Measurements from ENCODE around the gene MTMR3. TPM values are rescaled to one million over a fixed set of nuclear protein-coding genes. Genes with fewer than 3 reads are reported as not detected.

Gene MTMR3
- polyA plus RNA-seq, 12 donors = 23.5 to 49.2 (median 32.3) TPM; not detected in 1

GRCh38 chr22:29912605-29913398 is 29.8 kb downstream of the MTMR3 start:
- DNase-seq = peak; percentile 67

DNA sequence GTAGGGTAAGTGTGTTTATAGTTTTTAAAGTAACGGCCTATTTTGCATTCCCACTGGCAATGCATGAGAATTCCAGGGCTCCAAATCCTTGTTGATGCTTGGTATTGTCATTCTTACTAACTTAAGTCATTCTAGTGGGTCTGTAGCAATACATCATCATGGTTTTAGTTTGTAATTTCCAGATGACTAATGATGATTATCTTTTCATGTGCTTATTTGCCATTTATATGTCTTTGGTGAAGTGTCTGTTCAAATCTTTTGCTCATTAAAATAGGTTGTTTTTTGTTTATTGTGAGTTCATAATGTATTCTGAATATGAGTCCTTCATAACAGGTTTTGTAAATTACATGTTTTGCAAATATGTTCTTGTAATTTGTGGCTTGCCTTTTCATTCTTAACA is 31.2 kb downstream of the MTMR3 start:
- DNase-seq = no peak

DNA sequence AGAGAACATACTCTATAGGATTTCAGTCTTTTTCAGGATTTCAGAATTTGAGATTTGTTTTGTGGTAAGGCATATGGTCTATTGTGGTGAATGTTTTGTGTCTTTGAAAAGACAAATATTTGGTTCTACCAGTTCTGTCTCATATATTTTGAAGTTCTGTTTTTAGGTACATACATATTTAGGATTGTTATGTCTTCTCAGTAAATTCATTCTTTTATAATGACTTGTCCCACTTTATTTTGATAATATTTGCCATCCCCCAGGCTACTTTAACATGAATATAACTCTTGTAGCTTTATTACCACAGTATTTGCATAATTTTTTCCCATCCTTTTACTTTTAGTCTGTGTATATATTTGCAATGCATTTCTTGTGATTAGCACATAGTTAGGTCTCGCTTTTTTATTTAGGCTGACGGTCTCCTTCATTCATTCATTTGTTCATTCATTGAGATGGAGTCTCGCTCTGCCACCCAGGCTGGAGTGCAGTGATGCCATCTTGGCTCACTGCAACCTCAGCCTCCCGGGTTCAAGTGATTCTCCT is 32.1 kb downstream of the MTMR3 start:
- DNase-seq = no peak

DNA sequence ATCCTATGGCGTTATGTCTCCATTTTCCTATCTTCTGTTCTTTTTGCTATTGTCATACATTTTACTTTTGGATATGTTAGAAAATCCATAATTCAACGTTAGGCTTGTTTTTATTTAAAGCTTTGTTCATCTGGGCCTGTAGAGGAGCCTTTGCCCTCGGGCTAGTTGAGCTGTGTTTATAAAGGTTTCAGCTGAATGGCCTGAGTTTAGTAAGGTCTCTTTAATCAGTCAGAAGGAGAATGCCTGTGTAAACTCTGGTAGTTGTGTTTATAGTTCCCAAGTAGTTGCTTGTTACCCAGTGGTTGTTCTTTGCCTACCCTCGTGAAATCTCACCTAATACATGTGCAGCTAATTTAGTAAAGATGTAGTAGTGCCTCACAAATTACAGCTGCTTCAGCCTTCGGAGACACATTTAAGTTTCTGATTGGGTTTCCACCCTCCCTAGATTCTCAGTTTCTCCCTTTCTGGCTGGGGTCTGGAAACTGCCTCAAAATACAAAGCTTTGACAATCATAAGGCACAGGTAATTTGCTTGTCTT is 33.1 kb downstream of the MTMR3 start:
- DNase-seq = no peak

GRCh38 chr22:29917052-29917902 is 34.3 kb downstream of the MTMR3 start:
- no peak for DNase-seq

GRCh38 chr22:29925402-29925801 is 42.4 kb downstream of the MTMR3 start:
- no peak for DNase-seq

DNA sequence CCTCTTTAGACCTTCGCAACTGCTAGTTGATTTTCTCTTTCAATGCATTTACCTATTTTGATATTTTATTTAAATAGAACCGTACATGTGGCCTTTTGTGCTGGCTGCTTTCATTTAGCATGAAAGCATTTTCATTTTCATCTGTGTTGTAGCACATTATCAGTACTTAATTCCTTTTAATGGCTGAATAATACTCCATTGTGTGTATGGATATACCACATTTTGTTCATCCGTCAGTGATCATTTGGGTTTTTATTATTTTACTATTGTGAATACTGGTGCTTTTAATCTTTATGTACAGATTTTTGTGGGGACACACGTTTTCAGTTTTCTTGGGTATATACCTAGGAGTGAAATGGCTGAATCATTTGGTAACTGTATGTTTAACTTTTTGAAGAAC is 43.1 kb downstream of the MTMR3 start:
- no peak for DNase-seq

DNA sequence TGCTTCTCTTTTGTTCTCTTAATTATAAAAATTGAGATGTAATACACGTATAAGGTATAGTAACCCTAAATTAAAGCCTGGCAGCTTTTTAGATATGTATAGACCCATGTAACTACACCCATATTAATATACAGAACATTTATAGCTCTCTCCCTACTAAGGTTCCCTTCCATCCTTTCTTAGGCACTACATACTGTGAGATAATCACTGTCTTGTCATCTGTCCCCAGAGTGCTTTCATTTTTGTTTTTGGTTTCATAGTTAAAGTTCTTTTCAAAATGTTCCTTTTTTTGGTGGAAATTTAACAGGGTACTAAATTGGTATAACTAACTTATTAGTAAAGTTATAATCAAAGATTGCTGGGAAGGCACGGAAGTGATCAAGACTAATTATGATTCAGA is 49.2 kb downstream of the MTMR3 start:
- no peak for DNase-seq

DNA sequence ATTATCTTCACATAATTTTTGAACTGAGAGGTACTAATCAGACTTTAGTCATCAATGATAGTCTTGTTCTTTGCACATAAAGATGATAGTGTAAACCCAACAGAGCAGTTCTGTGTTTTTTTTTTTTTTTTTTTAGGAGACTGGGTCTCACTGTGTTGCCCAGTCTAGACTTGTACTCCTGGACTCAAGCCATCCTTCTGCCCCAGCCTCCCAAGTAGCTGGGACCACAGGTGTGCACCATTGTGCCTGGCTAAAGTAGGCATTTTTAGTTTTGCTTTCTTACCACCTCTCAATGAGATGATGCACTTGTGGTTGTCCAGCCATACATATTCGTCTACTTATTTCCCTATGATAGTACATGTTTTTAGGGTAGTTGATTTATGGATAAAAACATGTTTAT is 50.6 kb downstream of the MTMR3 start:
- no peak for DNase-seq

DNA sequence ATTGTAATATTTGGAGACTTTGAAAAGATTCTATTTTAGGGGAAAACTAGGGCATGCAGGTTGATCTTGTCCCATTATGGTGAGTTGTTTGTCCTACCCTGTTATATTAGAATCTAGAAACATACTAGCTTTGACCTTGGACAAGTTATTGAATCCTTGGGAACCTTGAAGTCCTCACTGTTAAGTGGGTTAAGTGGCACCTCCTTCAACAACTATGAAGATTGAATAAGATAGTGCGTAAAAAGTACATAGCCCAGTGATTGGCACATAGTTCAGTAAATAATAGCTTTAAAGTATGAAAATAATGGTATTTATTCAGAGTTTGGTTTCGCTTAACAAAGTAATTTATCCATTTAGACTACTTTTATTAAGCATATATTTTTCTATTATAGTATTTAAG is 51.6 kb downstream of the MTMR3 start:
- no peak for DNase-seq

GRCh38 chr22:29936186-29936585 is 53.2 kb downstream of the MTMR3 start:
- no peak for DNase-seq

GRCh38 chr22:29937940-29938693 is 55.1 kb downstream of the MTMR3 start:
- no peak for DNase-seq

GRCh38 chr22:29940526-29940925 is 57.6 kb downstream of the MTMR3 start:
- no peak for DNase-seq

DNA sequence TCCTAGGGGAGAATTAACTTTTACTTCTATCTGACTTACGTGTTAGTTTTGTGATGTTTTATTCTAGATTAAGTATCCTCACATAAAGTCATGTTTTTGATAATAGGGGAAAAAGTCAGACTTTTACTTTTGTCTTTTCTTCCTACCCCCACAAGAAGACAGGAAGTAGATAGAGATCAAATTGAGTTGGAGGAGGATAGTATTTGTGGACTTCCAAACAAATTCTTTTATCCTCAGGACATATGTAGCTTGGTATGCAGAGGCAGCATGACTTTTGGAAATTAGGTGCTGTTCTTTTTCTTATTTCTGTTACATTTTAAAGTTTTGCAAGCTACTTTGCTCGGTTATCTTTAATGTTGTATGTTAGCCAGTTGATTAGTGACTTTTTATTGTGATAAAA is 61.4 kb downstream of the MTMR3 start:
- DNase-seq = no peak

- no peak for DNase-seq
Observed at GRCh38 chr22:29945435-29945834, 62.5 kb downstream of the MTMR3 start.

DNA sequence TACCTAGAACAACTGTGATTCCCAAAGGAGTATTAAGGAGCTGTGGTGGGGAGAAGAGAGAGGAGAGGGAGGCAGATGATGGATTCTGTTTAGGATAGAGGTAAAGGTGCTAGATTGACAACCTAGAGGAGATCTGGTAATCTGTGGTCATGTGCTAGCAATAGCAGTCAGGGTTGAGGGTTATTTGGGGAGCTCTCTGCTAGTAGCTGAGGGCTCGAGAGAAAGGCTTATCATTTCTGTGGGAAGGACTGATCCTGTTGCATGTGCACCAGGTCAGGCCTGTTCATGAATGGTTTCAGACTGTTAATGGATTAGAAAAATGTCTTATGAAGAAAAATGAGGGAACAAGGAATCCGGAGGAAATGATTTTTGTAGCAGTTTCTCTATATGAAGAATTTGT is 63.2 kb downstream of the MTMR3 start:
- DNase-seq = no peak

DNA sequence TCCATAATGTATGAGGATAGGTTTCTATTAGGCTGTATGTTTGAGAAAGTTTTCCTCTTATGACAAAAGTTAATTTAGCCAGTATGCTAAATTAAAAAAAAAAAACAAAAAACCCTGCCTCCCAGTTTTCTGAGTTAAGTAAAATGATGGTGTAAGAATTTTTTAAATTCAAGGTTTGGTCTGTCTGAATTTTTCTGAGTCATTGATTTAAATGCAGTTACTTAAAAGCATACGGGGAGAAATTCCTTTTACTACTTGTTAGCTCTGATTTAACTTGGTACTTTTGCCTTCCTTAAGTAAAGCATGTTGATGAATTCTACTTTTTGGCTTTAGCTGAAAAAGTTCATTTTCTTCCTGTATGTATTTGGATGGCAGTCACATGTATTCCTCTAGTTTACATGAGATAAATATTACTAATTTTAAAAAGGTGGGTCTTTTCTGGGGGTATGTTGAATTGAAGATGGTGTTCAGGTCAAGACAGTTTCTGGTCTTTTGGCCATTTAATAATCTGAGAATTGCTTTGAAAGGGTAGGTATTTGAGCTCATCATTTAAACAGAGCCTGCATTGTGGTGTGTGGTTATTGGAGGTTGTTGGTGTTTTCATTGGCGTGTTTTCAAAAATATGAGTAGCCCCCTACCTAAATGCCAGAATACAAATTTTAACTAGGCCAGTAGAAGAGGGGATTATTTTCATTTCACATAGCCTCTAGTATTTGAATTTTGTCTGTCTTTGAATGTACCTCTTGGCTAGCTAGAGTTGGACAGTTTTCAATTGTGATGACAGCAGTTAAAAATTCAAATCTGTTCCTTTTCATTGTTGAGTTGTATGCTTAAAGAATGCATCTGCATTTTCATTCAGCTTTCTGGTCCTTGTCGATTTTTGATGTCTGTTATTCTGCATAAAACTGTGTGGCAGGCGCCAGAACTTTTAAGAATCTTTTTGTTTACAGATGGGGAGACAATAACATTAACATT is 64.7 kb downstream of the MTMR3 start:
- DNase-seq = peak; percentile 66

GRCh38 chr22:29948385-29948769 is 65.4 kb downstream of the MTMR3 start:
- DNase-seq = no peak

DNA sequence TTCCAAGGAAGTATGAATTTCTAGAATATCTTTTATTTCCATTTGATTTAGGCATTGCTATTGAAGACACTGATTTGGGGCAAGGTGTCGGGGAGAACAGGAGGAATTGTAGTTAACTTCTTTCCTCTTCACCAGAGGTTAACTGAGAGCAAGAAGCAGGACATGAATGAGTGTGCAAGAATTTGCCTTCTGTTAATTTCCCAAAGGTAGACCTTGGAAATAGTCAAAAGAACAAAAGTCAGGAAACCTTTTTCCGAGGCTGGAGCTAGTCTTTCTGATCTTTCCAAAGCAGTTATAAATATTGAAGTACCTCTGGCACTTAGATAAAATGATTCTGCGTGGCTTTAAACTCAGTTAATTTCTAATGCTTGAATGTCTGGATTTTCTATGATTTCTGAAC is 66.9 kb downstream of the MTMR3 start:
- no peak for DNase-seq

GRCh38 chr22:29951791-29952413 is 68.9 kb downstream of the MTMR3 start:
- no peak for DNase-seq
